ENCODE measurements around the gene FNDC8. TPM values are rescaled to one million over a fixed set of nuclear protein-coding genes. Genes with fewer than 3 reads are reported as not detected.
A peak's percentile ranks its signal among the peaks of the same experiment; 100 is the strongest.

FNDC8 gene
- total RNA-seq, 4 donors from 2014 or later, result not detected

- under 1% methylated on average over 21 of the region's 72 CpGs for WGBS
- Histone ChIP-seq H3K27ac (replicated peaks in 1 of 4) (peak within 1 kb of the TSS; percentile 74 to 83 (median 80)), H3K36me3 (no peaks in the 10 kb centered on the region), H3K4me1 (peaks cover 16 to 39% (median 21%) of the 10 kb centered on the region in 4 donors), H3K4me3 (peak within 1 kb of the TSS; percentile 74 to 89 (median 88)), H3K9me3 (no peaks in the 10 kb centered on the region), H3K27me3 (no peaks in the 10 kb centered on the region)
- TF ChIP-seq POLR2AphosphoS5 (IDR thresholded peaks at IDR 0.05) (peak in 1 of 2 donors; percentile 65), POLR2A (IDR thresholded peaks at IDR 0.05; ENCODE audit: low read depth) (no peak), CTCF (IDR thresholded peaks at IDR 0.05) (peak in 2 of 3 experiments; percentile 92 to 99)
- intact Hi-C loops (cut with DNase I), result loop anchor here (2.0 to 10.0 kb wide), 3 partner anchors 121 to 701 kb away; no protein-coding TSS in a partner anchor
- DNase-seq (ENCODE audit: extremely low spot score), result no peak
Measured at GRCh38 chr17:35119370-35120165, 1.8 kb upstream of the FNDC8 start, which contains the start of gene RAD51D. TSS of gene RAD51D (minus strand) at chr17:35119860. CDS start at chr17:35119613, 247 bp downstream.

- no peak overlapping the region for H3K4me3 ChIP-seq
- no peak for DNase-seq (ENCODE audit: extremely low spot score)
- intact Hi-C loops (cut with DNase I), result loop anchor here (10.0 kb wide), 1 partner anchor 493 kb away; no protein-coding TSS in a partner anchor
- TF ChIP-seq POLR2A (IDR thresholded peaks at IDR 0.05; ENCODE audit: low read depth) (no peak), CTCF (IDR thresholded peaks at IDR 0.05) (no peak), EP300 (IDR thresholded peaks at IDR 0.05) (no peak), POLR2AphosphoS5 (IDR thresholded peaks at IDR 0.05) (peak; percentile 67 to 78)
- no peaks in the 10 kb centered on the region for H3K9me3 ChIP-seq
- peak overlapping the region; percentile 25 to 63 (median 56) for H3K27ac ChIP-seq (replicated peaks in 1 of 4)
- no peaks in the 10 kb centered on the region for H3K27me3 ChIP-seq
- 49% methylated on average over 11 of the region's 11 CpGs for WGBS
- peaks cover 0 to 26% (median 18%) of the 10 kb centered on the region in 4 donors for H3K4me1 ChIP-seq
- H3K36me3 ChIP-seq, result peaks cover 11 to 26% (median 16%) of the 10 kb centered on the region in 4 donors
Measured at GRCh38 chr17:35127751-35128514, 6.5 kb downstream of the FNDC8 start.

- 83% methylated on average over 7 of the region's 11 CpGs for WGBS
Measured at GRCh38 chr17:35129154-35129972, 7.9 kb downstream of the FNDC8 start.

More at GRCh38 chr17:35129154-35129972, 7.9 kb downstream of the FNDC8 start:
- no peak for DNase-seq (ENCODE audit: extremely low spot score)
- H3K27me3 ChIP-seq, result no peaks in the 10 kb centered on the region
- intact Hi-C loops (cut with DNase I), result loop anchor here (10.0 kb wide), 1 partner anchor 495 kb away; no protein-coding TSS in a partner anchor
- no peak overlapping the region for H3K4me3 ChIP-seq
- no peaks in the 10 kb centered on the region for H3K9me3 ChIP-seq
- H3K27ac ChIP-seq (replicated peaks in 1 of 4), result peak overlapping the region in 2 of 4 donors; percentile 25 to 52
- TF ChIP-seq POLR2A (IDR thresholded peaks at IDR 0.05; ENCODE audit: low read depth) (no peak), CTCF (IDR thresholded peaks at IDR 0.05) (no peak), EP300 (IDR thresholded peaks at IDR 0.05) (no peak)
- H3K36me3 ChIP-seq, result peaks cover 16 to 40% (median 30%) of the 10 kb centered on the region in 4 donors
- peaks cover 0 to 26% (median 18%) of the 10 kb centered on the region in 4 donors for H3K4me1 ChIP-seq
